Tibial artery (tissue), 4 donors: ENCODE results near the gene TBATA.

Experiments used
- DNase-seq, 2 donors: peaks; one replicate each; pipeline ENCODE4 v3.0.0-alpha.2; 2019
- H3K27ac ChIP-seq, 2 donors: fragments of 200-600 bp; sonication (generic) in 1 of 2; 1 replicate in 1 of 2; 2 replicates in 1 of 2; pipeline ENCODE4 v1.5.1; 2018 to 2019; ENCODE audit warnings: mild to moderate bottlenecking in 1 of 2
- H3K27me3 ChIP-seq, 2 donors: fragments of 200-600 bp; sonication (generic) in 1 of 2; one replicate each; pipeline versions ENCODE4 v1.5.1 to v1.6.0; 2016 to 2019
- H3K36me3 ChIP-seq, 3 donors: fragments of 200-600 bp; sonication (generic) in 2 of 3; one replicate each; pipeline ENCODE4 v1.5.1; 2016 to 2019; ENCODE audit warnings: mild to moderate bottlenecking in 2 of 3
- H3K4me1 ChIP-seq, 4 donors: fragments of 200-600 bp; sonication (generic) in 2 of 4; 1 replicate in 3 of 4; 2 replicates in 1 of 4; pipeline ENCODE4 v1.5.1; 2016 to 2019
- H3K4me3 ChIP-seq, 2 donors: fragments of 200-600 bp; sonication (generic) in 1 of 2; 1 replicate in 1 of 2; 2 replicates in 1 of 2; pipeline ENCODE4 v1.5.1; 2018 to 2019; ENCODE audit warnings: mild to moderate bottlenecking in 2 of 2
- H3K9me3 ChIP-seq, 3 donors: fragments of 200-600 bp; sonication (generic) in 1 of 3; one replicate each; pipeline ENCODE4 v1.5.1; 2016 to 2019
- CTCF ChIP-seq, 2 experiments: fragments of 200-600 bp in 1 of 2; fragments of 450-650 bp in 1 of 2; IDR thresholded peaks; one replicate each; pipeline ENCODE4 v1.5.1; 2017 to 2019; ENCODE audit warnings: antibody characterized with exemption in 2 of 2, mild to moderate bottlenecking in 1 of 2, moderate library complexity in 1 of 2
- intact Hi-C: fragments of 100-400 bp; cut with DNase I; formaldehyde crosslinking; loops from one replicate; pipeline ENCODE4 v1.15.0; 2023; ENCODE audit warnings: low total_unique reads

Gene TBATA

GRCh38 chr10:70784471-70784870 is 706 bp downstream of the TBATA start:
- DNase-seq, result no peak
- Histone ChIP-seq H3K4me1 (no peaks in the 10 kb centered on the region), H3K9me3 (no peaks in the 10 kb centered on the region), H3K27ac (no peak overlapping the region), H3K36me3 (no peaks in the 10 kb centered on the region), H3K4me3 (no peak overlapping the region), H3K27me3 (no peaks in the 10 kb centered on the region)
- intact Hi-C loops, result no loop called here
- TF ChIP-seq CTCF (IDR thresholded peaks at IDR 0.05), result no peak

GRCh38 chr10:70784016-70784415 is 1.2 kb downstream of the TBATA start:
- Histone ChIP-seq H3K4me3 (no peak overlapping the region), H3K4me1 (no peaks in the 10 kb centered on the region), H3K9me3 (no peaks in the 10 kb centered on the region), H3K27ac (no peak overlapping the region), H3K27me3 (no peaks in the 10 kb centered on the region), H3K36me3 (no peaks in the 10 kb centered on the region)
- no peak for TF ChIP-seq CTCF (IDR thresholded peaks at IDR 0.05)
- no peak for DNase-seq
- intact Hi-C loops, result no loop called here

- intact Hi-C loops, result no loop called here
- no peaks in the 10 kb centered on the region for H3K27me3 ChIP-seq
- no peak for TF ChIP-seq CTCF (IDR thresholded peaks at IDR 0.05)
Observed at GRCh38 chr10:70782746-70783680, 2.2 kb downstream of the TBATA start.

GRCh38 chr10:70782086-70782745 is 3.0 kb downstream of the TBATA start:
- no peak for TF ChIP-seq CTCF (IDR thresholded peaks at IDR 0.05)
- no peaks in the 10 kb centered on the region for H3K9me3 ChIP-seq
- H3K27me3 ChIP-seq, result no peaks in the 10 kb centered on the region
- H3K27ac ChIP-seq, result no peak overlapping the region
- DNase-seq, result no peak
- no peak overlapping the region for H3K4me3 ChIP-seq
- no peaks in the 10 kb centered on the region for H3K36me3 ChIP-seq
- no peaks in the 10 kb centered on the region for H3K4me1 ChIP-seq
- intact Hi-C loops, result no loop called here

More at GRCh38 chr10:70782746-70783680, 2.2 kb downstream of the TBATA start:
- Histone ChIP-seq H3K4me3 (no peak overlapping the region), H3K36me3 (no peaks in the 10 kb centered on the region), H3K9me3 (no peaks in the 10 kb centered on the region), H3K27ac (no peak overlapping the region), H3K4me1 (no peaks in the 10 kb centered on the region)
- DNase-seq, result no peak

GRCh38 chr10:70781461-70782051 is 3.6 kb downstream of the TBATA start:
- intact Hi-C loops, result no loop called here
- no peak for DNase-seq
- no peaks in the 10 kb centered on the region for H3K4me1 ChIP-seq
- H3K4me3 ChIP-seq, result no peak overlapping the region
- TF ChIP-seq CTCF (IDR thresholded peaks at IDR 0.05), result no peak
- H3K9me3 ChIP-seq, result no peaks in the 10 kb centered on the region
- no peaks in the 10 kb centered on the region for H3K36me3 ChIP-seq
- no peak overlapping the region for H3K27ac ChIP-seq
- H3K27me3 ChIP-seq, result no peaks in the 10 kb centered on the region
